ENCODE data around the gene PNKD.

DNA sequence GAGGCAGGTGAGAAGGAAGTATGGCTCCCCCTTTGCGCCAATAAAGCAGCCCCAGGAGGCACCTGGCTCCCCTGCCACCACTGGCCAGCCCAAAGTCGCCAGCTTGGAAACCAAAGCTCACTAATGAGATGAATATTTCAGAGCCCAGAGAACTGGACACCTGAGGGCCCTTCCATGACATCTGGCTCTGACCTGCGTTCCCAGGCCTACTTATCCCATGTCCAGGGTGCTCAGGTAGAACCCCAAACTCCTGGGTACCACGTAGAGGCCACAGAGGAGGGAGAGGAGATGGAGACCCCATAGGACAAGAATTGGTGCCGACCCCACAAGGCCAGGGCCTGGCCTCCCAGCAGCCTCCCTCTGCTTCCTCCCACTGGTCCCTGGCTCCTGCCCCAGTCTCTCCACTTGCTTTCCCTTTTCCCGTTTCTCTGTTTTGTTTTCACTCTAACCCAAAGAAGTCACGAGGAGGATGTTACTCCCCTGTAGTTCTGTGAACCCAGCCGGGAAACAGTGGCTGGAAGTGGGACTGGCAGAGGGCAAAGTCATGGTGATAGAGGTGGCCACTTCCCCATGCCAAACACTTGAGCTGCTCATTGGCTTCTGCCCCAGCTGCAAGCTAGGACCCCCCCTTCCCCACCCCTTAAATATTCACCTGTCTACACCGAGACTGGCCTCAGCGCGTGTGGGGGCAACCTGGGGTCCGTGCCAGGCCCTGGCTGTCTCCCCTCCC lies 21.2 kb downstream of the PNKD start:
- TF ChIP-seq SMAD4 (CRISPR knock-in tag; IDR thresholded peaks at IDR 0.05) (no peak), CREM (CRISPR knock-in tag; IDR thresholded peaks at IDR 0.05) (no peak), MYBL2 (CRISPR knock-in tag; IDR thresholded peaks at IDR 0.05) (no peak), ZNF138 (CRISPR knock-in tag; conservative IDR thresholded peaks at IDR 0.05) (no peak), GRHL2 (CRISPR knock-in tag; IDR thresholded peaks at IDR 0.05; ENCODE audit: insufficient replicate concordance, severe bottlenecking) (no peak), IRF2 (CRISPR knock-in tag; IDR thresholded peaks at IDR 0.05; ENCODE audit: borderline replicate concordance, low read depth) (no peak)
- TF ChIP-seq, protein P1, sequence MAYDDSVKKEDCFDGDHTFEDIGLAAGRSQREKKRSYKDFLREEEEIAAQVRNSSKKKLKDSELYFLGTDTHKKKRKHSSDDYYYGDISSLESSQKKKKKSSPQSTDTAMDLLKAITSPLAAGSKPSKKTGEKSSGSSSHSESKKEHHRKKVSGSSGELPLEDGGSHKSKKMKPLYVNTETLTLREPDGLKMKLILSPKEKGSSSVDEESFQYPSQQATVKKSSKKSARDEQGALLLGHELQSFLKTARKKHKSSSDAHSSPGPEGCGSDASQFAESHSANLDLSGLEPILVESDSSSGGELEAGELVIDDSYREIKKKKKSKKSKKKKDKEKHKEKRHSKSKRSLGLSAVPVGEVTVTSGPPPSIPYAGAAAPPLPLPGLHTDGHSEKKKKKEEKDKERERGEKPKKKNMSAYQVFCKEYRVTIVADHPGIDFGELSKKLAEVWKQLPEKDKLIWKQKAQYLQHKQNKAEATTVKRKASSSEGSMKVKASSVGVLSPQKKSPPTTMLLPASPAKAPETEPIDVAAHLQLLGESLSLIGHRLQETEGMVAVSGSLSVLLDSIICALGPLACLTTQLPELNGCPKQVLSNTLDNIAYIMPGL (CRISPR knock-in tag; IDR thresholded peaks at IDR 0.05): no peak
- TF ChIP-seq, protein P2, sequence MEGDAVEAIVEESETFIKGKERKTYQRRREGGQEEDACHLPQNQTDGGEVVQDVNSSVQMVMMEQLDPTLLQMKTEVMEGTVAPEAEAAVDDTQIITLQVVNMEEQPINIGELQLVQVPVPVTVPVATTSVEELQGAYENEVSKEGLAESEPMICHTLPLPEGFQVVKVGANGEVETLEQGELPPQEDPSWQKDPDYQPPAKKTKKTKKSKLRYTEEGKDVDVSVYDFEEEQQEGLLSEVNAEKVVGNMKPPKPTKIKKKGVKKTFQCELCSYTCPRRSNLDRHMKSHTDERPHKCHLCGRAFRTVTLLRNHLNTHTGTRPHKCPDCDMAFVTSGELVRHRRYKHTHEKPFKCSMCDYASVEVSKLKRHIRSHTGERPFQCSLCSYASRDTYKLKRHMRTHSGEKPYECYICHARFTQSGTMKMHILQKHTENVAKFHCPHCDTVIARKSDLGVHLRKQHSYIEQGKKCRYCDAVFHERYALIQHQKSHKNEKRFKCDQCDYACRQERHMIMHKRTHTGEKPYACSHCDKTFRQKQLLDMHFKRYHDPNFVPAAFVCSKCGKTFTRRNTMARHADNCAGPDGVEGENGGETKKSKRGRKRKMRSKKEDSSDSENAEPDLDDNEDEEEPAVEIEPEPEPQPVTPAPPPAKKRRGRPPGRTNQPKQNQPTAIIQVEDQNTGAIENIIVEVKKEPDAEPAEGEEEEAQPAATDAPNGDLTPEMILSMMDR (IDR thresholded peaks at IDR 0.05): no peak
- TF ChIP-seq, protein P3, sequence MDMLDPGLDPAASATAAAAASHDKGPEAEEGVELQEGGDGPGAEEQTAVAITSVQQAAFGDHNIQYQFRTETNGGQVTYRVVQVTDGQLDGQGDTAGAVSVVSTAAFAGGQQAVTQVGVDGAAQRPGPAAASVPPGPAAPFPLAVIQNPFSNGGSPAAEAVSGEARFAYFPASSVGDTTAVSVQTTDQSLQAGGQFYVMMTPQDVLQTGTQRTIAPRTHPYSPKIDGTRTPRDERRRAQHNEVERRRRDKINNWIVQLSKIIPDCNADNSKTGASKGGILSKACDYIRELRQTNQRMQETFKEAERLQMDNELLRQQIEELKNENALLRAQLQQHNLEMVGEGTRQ (CRISPR knock-in tag; IDR thresholded peaks at IDR 0.05): no peak
- TF ChIP-seq, protein P4, sequence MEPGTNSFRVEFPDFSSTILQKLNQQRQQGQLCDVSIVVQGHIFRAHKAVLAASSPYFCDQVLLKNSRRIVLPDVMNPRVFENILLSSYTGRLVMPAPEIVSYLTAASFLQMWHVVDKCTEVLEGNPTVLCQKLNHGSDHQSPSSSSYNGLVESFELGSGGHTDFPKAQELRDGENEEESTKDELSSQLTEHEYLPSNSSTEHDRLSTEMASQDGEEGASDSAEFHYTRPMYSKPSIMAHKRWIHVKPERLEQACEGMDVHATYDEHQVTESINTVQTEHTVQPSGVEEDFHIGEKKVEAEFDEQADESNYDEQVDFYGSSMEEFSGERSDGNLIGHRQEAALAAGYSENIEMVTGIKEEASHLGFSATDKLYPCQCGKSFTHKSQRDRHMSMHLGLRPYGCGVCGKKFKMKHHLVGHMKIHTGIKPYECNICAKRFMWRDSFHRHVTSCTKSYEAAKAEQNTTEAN (CRISPR knock-in tag; IDR thresholded peaks at IDR 0.05): no peak
- TF ChIP-seq, protein P5, sequence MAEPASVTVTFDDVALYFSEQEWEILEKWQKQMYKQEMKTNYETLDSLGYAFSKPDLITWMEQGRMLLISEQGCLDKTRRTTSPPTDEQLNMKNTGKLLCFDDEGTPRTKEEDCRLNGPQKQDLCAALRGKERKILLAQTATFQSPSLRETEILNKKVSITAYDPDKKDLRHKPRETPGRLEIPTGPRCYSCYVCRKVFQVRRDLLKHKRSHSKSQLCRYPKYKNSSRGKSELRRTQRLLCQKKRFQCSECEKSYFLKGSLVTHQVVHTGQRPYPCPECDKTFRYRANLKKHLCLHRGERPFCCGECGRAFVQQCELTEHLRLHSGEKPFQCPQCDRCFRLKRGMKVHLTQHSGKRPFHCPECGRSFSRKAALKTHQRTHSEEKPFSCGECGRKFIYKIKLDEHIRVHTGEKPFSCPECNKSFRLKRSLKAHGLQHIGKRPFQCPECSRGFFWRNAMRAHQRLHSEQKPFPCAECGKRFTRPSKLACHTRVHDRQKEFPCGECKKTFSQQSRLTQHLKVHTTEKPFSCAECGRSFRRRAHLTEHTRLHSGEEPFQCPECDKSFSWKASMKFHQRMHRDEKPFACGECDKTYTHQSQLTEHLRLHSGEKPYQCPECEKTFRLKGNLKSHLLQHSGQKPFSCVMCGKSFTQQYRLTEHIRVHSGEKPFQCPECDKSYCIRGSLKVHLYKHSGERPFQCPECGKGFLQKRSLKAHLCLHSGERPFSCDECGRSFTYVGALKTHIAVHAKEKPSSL (CRISPR knock-in tag; conservative IDR thresholded peaks at IDR 0.05): no peak

All from WTC11 (cell line).